Measurements from ENCODE around the gene TBX6. TPM values are rescaled to one million over a fixed set of nuclear protein-coding genes. Genes with fewer than 3 reads are reported as not detected.
A peak's percentile ranks its signal among the peaks of the same experiment; 100 is the strongest.

Gene TBX6
- polyA plus RNA-seq, 3 donors from 2014 or later: not detected

- no peak overlapping the region for H3K27ac Mint-ChIP-seq
- H3K9me3 Mint-ChIP-seq: no peaks in the 10 kb centered on the region
- DNase-seq: no peak
- H3K4me1 Mint-ChIP-seq: no peaks in the 10 kb centered on the region
- H3K4me3 Mint-ChIP-seq: no peak overlapping the region
- peaks cover 0 to 2% (median 2%) of the 10 kb centered on the region in 3 donors for H3K27me3 Mint-ChIP-seq (ENCODE audit: low read depth in 3 of 3)
- peaks cover 9 to 15% (median 9%) of the 10 kb centered on the region in 3 donors for H3K36me3 Mint-ChIP-seq
These were observed 16.5 kb upstream of the TBX6 start for GRCh38 chr16:30108059-30108850.

- peaks cover 0 to 2% (median 2%) of the 10 kb centered on the region in 3 donors for H3K27me3 Mint-ChIP-seq (ENCODE audit: low read depth in 3 of 3)
- no peak for DNase-seq
- H3K9me3 Mint-ChIP-seq: no peaks in the 10 kb centered on the region
- peaks cover 5 to 11% (median 10%) of the 10 kb centered on the region in 3 donors for H3K36me3 Mint-ChIP-seq
- peak overlapping the region in 1 of 6 donors; percentile 51 for H3K27ac Mint-ChIP-seq
- H3K4me1 Mint-ChIP-seq: no peaks in the 10 kb centered on the region
- no peak overlapping the region for H3K4me3 Mint-ChIP-seq
These were observed 12.8 kb upstream of the TBX6 start for GRCh38 chr16:30104492-30104891.

GRCh38 chr16:30104090-30104489 lies 12.4 kb upstream of the TBX6 start:
- H3K27ac Mint-ChIP-seq: peak overlapping the region in 2 of 6 donors; percentile 44 to 51
- H3K36me3 Mint-ChIP-seq: peaks cover 5 to 11% (median 10%) of the 10 kb centered on the region in 3 donors
- H3K27me3 Mint-ChIP-seq (ENCODE audit: low read depth in 3 of 3): peaks cover 0 to 2% (median 2%) of the 10 kb centered on the region in 3 donors
- DNase-seq: no peak
- H3K4me1 Mint-ChIP-seq: no peaks in the 10 kb centered on the region
- no peaks in the 10 kb centered on the region for H3K9me3 Mint-ChIP-seq
- no peak overlapping the region for H3K4me3 Mint-ChIP-seq

- peaks cover 5 to 11% (median 8%) of the 10 kb centered on the region in 3 donors for H3K27me3 Mint-ChIP-seq (ENCODE audit: low read depth in 3 of 3)
- DNase-seq: peak in 1 of 3 donors; percentile 31
- peaks cover 14 to 25% (median 23%) of the 10 kb centered on the region in 6 donors for H3K9me3 Mint-ChIP-seq
These were observed 5.3 kb upstream of the TBX6 start for GRCh38 chr16:30096862-30097563.

GRCh38 chr16:30096105-30096861 lies 4.6 kb upstream of the TBX6 start, which contains the start of gene YPEL3:
YPEL3 (minus strand) TSS chr16:30096213; CDS start chr16:30095482, 731 bp downstream.
- Mint-ChIP-seq H3K4me3 (peak within 1 kb of the TSS; percentile 86 to 92 (median 86)), H3K27ac (peak within 1 kb of the TSS; percentile 91 to 95 (median 94)), H3K9me3 (peaks cover 14 to 25% (median 23%) of the 10 kb centered on the region in 6 donors), H3K36me3 (peaks cover 11 to 23% (median 19%) of the 10 kb centered on the region in 3 donors), H3K4me1 (peaks cover 35 to 42% of the 10 kb centered on the region in 2 donors), H3K27me3 (ENCODE audit: low read depth in 3 of 3) (peaks cover 5 to 11% (median 8%) of the 10 kb centered on the region in 3 donors)
- peak; percentile 88 to 93 (median 93) for DNase-seq

More at GRCh38 chr16:30096862-30097563, 5.3 kb upstream of the TBX6 start:
- H3K4me3 Mint-ChIP-seq: peak overlapping the region; percentile 69 to 86 (median 75)
- peaks cover 11 to 23% (median 19%) of the 10 kb centered on the region in 3 donors for H3K36me3 Mint-ChIP-seq
- peaks cover 31 to 36% of the 10 kb centered on the region in 2 donors for H3K4me1 Mint-ChIP-seq
- peak overlapping the region; percentile 88 to 95 (median 93) for H3K27ac Mint-ChIP-seq

- H3K4me3 Mint-ChIP-seq: peak overlapping the region; percentile 86 to 92 (median 86)
- DNase-seq: peak in 2 of 3 donors; percentile 14 to 29
These were observed 3.7 kb upstream of the TBX6 start for GRCh38 chr16:30095166-30096078.

GRCh38 chr16:30094541-30095165 lies 2.9 kb upstream of the TBX6 start:
- Mint-ChIP-seq H3K36me3 (peaks cover 11 to 23% (median 19%) of the 10 kb centered on the region in 3 donors), H3K27ac (peak overlapping the region; percentile 88 to 94 (median 93))
- DNase-seq: no peak

More at GRCh38 chr16:30095166-30096078, 3.7 kb upstream of the TBX6 start:
- H3K27me3 Mint-ChIP-seq (ENCODE audit: low read depth in 3 of 3): peaks cover 5 to 11% (median 8%) of the 10 kb centered on the region in 3 donors
- peaks cover 14 to 25% (median 23%) of the 10 kb centered on the region in 6 donors for H3K9me3 Mint-ChIP-seq
- peak overlapping the region; percentile 88 to 94 (median 93) for H3K27ac Mint-ChIP-seq
- H3K4me1 Mint-ChIP-seq: peaks cover 36 to 42% of the 10 kb centered on the region in 2 donors
- H3K36me3 Mint-ChIP-seq: peaks cover 11 to 23% (median 19%) of the 10 kb centered on the region in 3 donors

GRCh38 chr16:30092373-30093010 lies 768 bp upstream of the TBX6 start:
- H3K27me3 Mint-ChIP-seq (ENCODE audit: low read depth in 3 of 3): peaks cover 3 to 11% (median 11%) of the 10 kb centered on the region in 3 donors
- peak overlapping the region; percentile 89 to 96 (median 93) for H3K4me3 Mint-ChIP-seq
- peak overlapping the region; percentile 90 to 96 (median 93) for H3K27ac Mint-ChIP-seq
- H3K4me1 Mint-ChIP-seq: peaks cover 37 to 42% of the 10 kb centered on the region in 2 donors
- peaks cover 7 to 20% (median 14%) of the 10 kb centered on the region in 3 donors for H3K36me3 Mint-ChIP-seq
- DNase-seq: peak; percentile 65 to 70 (median 66)
- H3K9me3 Mint-ChIP-seq: peaks cover 8 to 14% (median 11%) of the 10 kb centered on the region in 6 donors

More at GRCh38 chr16:30094541-30095165, 2.9 kb upstream of the TBX6 start:
- Mint-ChIP-seq H3K4me3 (peak overlapping the region; percentile 86 to 92 (median 86)), H3K9me3 (peaks cover 14 to 25% (median 23%) of the 10 kb centered on the region in 6 donors), H3K27me3 (ENCODE audit: low read depth in 3 of 3) (peaks cover 5 to 11% (median 8%) of the 10 kb centered on the region in 3 donors), H3K4me1 (peaks cover 38 to 42% of the 10 kb centered on the region in 2 donors)

- Mint-ChIP-seq H3K27me3 (ENCODE audit: low read depth in 3 of 3) (peaks cover 0 to 8% (median 4%) of the 10 kb centered on the region in 3 donors), H3K4me1 (peaks cover 32 to 33% of the 10 kb centered on the region in 2 donors)
- no peak for DNase-seq
These were observed 953 bp downstream of the TBX6 start for GRCh38 chr16:30090610-30091331.

GRCh38 chr16:30088832-30089624 lies 2.7 kb downstream of the TBX6 start:
- H3K9me3 Mint-ChIP-seq: no peaks in the 10 kb centered on the region
- peaks cover 21 to 22% of the 10 kb centered on the region in 2 donors for H3K4me1 Mint-ChIP-seq
- peaks cover 0 to 8% (median 0%) of the 10 kb centered on the region in 3 donors for H3K27me3 Mint-ChIP-seq (ENCODE audit: low read depth in 3 of 3)
- H3K36me3 Mint-ChIP-seq: peaks cover 4 to 18% (median 8%) of the 10 kb centered on the region in 3 donors
- no peak overlapping the region for H3K27ac Mint-ChIP-seq
- no peak for DNase-seq
- H3K4me3 Mint-ChIP-seq: no peak overlapping the region

More at GRCh38 chr16:30090610-30091331, 953 bp downstream of the TBX6 start:
- Mint-ChIP-seq H3K27ac (peak overlapping the region in 2 of 6 donors; percentile 53 to 66), H3K4me3 (peak overlapping the region in 4 of 5 donors; percentile 13 to 66 (median 36)), H3K36me3 (peaks cover 4 to 22% (median 12%) of the 10 kb centered on the region in 3 donors), H3K9me3 (peaks cover 0 to 1% (median 0%) of the 10 kb centered on the region in 6 donors)

All from immature natural killer cell (primary cell).